Germinal center (tissue), 1 donor: ENCODE measurements around the gene DENND1A.

Experiments used
- DNase-seq: peaks from one replicate; pipeline ENCODE4 v3.0.0; 2012; ENCODE audit warnings: mixed read lengths, low spot score

DENND1A gene

GRCh38 chr9:123370526-123371227 lies 559.2 kb downstream of the DENND1A start:
- no peak for DNase-seq

GRCh38 chr9:123370108-123370507 lies 559.8 kb downstream of the DENND1A start:
- no peak for DNase-seq

GRCh38 chr9:123369296-123369695 lies 560.6 kb downstream of the DENND1A start:
- DNase-seq = no peak

- DNase-seq = no peak
These were observed 561.3 kb downstream of the DENND1A start for GRCh38 chr9:123368536-123369153.

- DNase-seq = no peak
These were observed 561.9 kb downstream of the DENND1A start for GRCh38 chr9:123368023-123368422.

GRCh38 chr9:123365881-123366528 lies 563.9 kb downstream of the DENND1A start:
- DNase-seq = no peak

- no peak for DNase-seq
These were observed 564.5 kb downstream of the DENND1A start for GRCh38 chr9:123365287-123365880.

- no peak for DNase-seq
These were observed 565.6 kb downstream of the DENND1A start for GRCh38 chr9:123364241-123364824.

GRCh38 chr9:123362856-123363255 lies 567.1 kb downstream of the DENND1A start:
- DNase-seq = no peak

- no peak for DNase-seq
These were observed 568.0 kb downstream of the DENND1A start for GRCh38 chr9:123361731-123362510.

GRCh38 chr9:123361086-123361730 lies 568.7 kb downstream of the DENND1A start:
- no peak for DNase-seq

- peak; percentile 53 for DNase-seq
These were observed 569.5 kb downstream of the DENND1A start for GRCh38 chr9:123360161-123361085.

- no peak for DNase-seq
These were observed 570.4 kb downstream of the DENND1A start for GRCh38 chr9:123359546-123359945.

- DNase-seq = no peak
These were observed 570.8 kb downstream of the DENND1A start for GRCh38 chr9:123359106-123359505.

GRCh38 chr9:123358181-123358905 lies 571.6 kb downstream of the DENND1A start:
- no peak for DNase-seq

- no peak for DNase-seq
These were observed 572.2 kb downstream of the DENND1A start for GRCh38 chr9:123357743-123358059.

- DNase-seq = no peak
These were observed 572.8 kb downstream of the DENND1A start for GRCh38 chr9:123356851-123357742.

GRCh38 chr9:123355761-123356431 lies 574.0 kb downstream of the DENND1A start, which contains the start of gene CRB2:
TSS of gene CRB2 (plus strand) at chr9:123356197. CDS start at chr9:123356261, 64 bp downstream.
- no peak for DNase-seq
